ENCODE results near the gene PNPLA6. TPM values are rescaled to one million over a fixed set of nuclear protein-coding genes. Genes with fewer than 3 reads are reported as not detected.

Gene PNPLA6
- total and polyA plus RNA-seq, 9 of the 15 experiments (the other 6 are each of a cell fraction or from before 2014, with no cell fraction given): 0.07 to 30.2 (median 8.3) TPM

GRCh38 chr19:7522072-7522922, 13.2 kb upstream of the PNPLA6 start, which contains the start of gene MCOLN1 (continued):
- TF ChIP-seq ZNF75A (CRISPR knock-in tag; IDR thresholded peaks at IDR 0.05) (no peak), KLF10 (CRISPR knock-in tag; IDR thresholded peaks at IDR 0.05) (no peak), CTBP1 (IDR thresholded peaks at IDR 0.05; ENCODE audit: borderline replicate concordance) (peak; percentile 91; the same call in 1 of the 2 replicates), FOXA3 (CRISPR knock-in tag; conservative IDR thresholded peaks at IDR 0.05 in 1 of 2, IDR thresholded peaks at IDR 0.05 in 1 of 2) (peak in 1 of 2 experiments; percentile 74; a peak in 2 of 4 replicates), MCM5 (IDR thresholded peaks at IDR 0.05; ENCODE audit: low read depth) (no peak), TAL1 (IDR thresholded peaks at IDR 0.05) (no peak), ARHGAP35 (IDR thresholded peaks at IDR 0.05; ENCODE audit: partially characterized antibody) (no peak), LARP7 (IDR thresholded peaks at IDR 0.05) (0 out of 2 replicates have a peak, but pooled peaks have one; percentile 87), NFXL1 (CRISPR knock-in tag; IDR thresholded peaks at IDR 0.05) (no peak), CCAR2 (IDR thresholded peaks at IDR 0.05; ENCODE audit: low read depth, low read length) (no peak), L3MBTL2 (IDR thresholded peaks at IDR 0.05) (peak; percentile 95), RUNX1 (IDR thresholded peaks at IDR 0.05; ENCODE audit: low read depth) (no peak), HSF4 (CRISPR knock-in tag; IDR thresholded peaks at IDR 0.05; ENCODE audit: borderline replicate concordance) (no peak), GTF2F1 (IDR thresholded peaks at IDR 0.05; ENCODE audit: low read depth, low read length) (peak; percentile 62; the same call in 1 of the 2 replicates), SIN3B (IDR thresholded peaks at IDR 0.05; ENCODE audit: low read depth) (peak; percentile 96), NFIC (IDR thresholded peaks at IDR 0.05) (peak; percentile 74), SMAD1 (IDR thresholded peaks at IDR 0.05; ENCODE audit: low read depth, low read length, partially characterized antibody) (no peak), SP1 (CRISPR knock-in tag; IDR thresholded peaks at IDR 0.05) (peak; percentile 98), SRF (CRISPR knock-in tag; IDR thresholded peaks at IDR 0.05) (no peak), RBM17 (IDR thresholded peaks at IDR 0.05; ENCODE audit: borderline replicate concordance, low read depth, low read length) (no peak), CTCFL (IDR thresholded peaks at IDR 0.05; ENCODE audit: borderline replicate concordance, insufficient read depth, low read depth, low read length, poor library complexity, severe bottlenecking) (peak; percentile 30), SNRNP70 (optimal IDR thresholded peaks at IDR 0.05; ENCODE audit: low read depth, low read length) (no peak)
- TF ChIP-seq, protein P1, sequence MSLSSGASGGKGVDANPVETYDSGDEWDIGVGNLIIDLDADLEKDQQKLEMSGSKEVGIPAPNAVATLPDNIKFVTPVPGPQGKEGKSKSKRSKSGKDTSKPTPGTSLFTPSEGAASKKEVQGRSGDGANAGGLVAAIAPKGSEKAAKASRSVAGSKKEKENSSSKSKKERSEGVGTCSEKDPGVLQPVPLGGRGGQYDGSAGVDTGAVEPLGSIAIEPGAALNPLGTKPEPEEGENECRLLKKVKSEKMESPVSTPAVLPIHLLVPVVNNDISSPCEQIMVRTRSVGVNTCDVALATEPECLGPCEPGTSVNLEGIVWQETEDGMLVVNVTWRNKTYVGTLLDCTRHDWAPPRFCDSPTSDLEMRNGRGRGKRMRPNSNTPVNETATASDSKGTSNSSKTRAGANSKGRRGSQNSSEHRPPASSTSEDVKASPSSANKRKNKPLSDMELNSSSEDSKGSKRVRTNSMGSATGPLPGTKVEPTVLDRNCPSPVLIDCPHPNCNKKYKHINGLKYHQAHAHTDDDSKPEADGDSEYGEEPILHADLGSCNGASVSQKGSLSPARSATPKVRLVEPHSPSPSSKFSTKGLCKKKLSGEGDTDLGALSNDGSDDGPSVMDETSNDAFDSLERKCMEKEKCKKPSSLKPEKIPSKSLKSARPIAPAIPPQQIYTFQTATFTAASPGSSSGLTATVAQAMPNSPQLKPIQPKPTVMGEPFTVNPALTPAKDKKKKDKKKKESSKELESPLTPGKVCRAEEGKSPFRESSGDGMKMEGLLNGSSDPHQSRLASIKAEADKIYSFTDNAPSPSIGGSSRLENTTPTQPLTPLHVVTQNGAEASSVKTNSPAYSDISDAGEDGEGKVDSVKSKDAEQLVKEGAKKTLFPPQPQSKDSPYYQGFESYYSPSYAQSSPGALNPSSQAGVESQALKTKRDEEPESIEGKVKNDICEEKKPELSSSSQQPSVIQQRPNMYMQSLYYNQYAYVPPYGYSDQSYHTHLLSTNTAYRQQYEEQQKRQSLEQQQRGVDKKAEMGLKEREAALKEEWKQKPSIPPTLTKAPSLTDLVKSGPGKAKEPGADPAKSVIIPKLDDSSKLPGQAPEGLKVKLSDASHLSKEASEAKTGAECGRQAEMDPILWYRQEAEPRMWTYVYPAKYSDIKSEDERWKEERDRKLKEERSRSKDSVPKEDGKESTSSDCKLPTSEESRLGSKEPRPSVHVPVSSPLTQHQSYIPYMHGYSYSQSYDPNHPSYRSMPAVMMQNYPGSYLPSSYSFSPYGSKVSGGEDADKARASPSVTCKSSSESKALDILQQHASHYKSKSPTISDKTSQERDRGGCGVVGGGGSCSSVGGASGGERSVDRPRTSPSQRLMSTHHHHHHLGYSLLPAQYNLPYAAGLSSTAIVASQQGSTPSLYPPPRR (CRISPR knock-in tag; IDR thresholded peaks at IDR 0.05; ENCODE audit: borderline replicate concordance): no peak; the same call in 1 of the 2 replicates
